Stimulated activated CD8-positive, alpha-beta memory T cell treated with anti-CD3 and anti-CD28 coated beads, Interleukin-15, amount 100 ng/mL, for 1 hour (primary cell): ENCODE measurements around the gene OLR1.
A peak's percentile ranks its signal among the peaks of the same experiment; 100 is the strongest.
"Not testable (repeated sequence)": the region's sequence is repeated elsewhere in the genome, so short reads cannot be mapped to it uniquely, and the experiment has no call there.

Experiments used
- DNase-seq: peaks from one replicate; pipeline ENCODE4 v3.0.0-alpha.2; 2020; ENCODE audit warnings: low read depth

OLR1 gene

DNA sequence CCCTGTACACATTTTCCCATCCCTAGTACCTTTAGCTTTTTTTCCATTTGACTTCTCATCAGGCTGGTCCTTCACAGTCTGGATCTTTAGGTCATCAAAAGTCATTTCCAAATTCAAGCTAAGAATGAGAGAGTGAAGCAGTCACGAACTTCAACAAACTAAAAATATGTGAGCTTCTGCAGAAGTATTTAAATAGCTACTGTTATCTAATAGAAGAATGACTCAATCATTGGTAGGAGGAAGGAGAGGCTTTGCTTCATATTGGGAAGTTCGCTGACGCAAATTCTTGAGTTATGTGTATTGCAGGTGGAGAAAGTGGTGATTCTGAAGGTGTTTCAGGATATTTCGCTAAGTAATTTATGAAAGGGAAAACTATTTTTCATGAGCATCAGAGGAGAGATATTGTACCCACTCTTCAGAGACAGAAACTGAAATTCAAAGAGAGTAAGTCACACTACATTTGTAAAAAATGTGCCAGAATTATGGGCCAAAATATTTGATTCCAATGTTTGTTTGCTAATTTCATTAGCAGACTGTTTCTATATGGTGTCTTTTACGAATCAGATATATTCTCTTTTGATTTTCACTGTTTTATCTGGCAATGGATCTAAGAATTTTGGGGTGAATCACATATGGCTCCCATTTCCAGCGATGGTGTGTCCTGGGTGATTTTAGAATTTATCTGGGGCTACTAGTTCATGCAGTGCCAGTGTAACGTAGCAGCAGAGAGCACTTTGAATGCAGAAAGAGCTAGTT is at the start of gene OLR1:
TSS of gene OLR1 (minus strand) at position 160 of the 756 bp plus-strand sequence. CDS start at position 105, 55 bp downstream.
- DNase-seq, result no peak

- no peak for DNase-seq
These were observed 48.6 kb upstream of the OLR1 start for GRCh38 chr12:10220398-10221077.

DNA sequence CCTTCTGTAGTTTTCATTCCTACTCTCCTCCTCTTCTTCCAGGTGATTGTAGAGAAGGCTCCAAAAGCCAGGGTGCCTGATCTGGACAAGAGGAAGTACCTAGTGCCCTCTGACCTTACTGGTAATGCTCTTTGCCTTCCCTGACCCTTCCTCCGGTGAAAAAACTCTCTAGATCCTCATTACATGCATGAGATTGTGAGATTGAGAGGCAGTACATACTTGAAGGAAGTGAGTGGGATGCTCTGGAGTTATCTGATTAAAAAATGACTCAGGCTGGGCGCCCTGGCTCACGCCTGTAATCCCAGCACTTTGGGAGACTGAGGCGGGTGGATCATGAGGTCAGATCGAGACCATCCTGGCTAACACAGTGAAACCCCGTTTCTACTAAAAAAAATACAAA is 46.1 kb upstream of the OLR1 start:
- no peak for DNase-seq

DNA sequence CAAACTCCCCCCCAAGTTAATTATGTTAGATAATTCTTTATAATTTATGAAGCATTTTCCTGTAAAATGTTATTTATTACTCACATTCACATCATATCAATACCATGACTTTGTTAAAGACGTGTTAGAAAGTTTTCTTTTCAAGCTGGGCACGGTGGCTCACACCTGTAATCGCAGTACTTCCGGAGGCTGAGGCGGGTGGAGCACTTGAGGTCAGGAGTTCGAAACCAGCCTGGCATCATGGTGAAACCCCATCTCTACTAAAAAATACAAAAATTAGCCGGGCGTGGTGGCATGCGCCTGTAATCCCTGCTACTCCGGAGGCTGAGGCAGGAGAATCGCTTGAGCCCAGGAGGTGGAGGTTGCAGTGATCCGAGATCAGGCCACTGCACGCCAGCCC is 44.0 kb upstream of the OLR1 start:
- not testable (repeated sequence) for DNase-seq

- no peak for DNase-seq
These were observed 43.5 kb upstream of the OLR1 start for GRCh38 chr12:10215436-10215835.

- DNase-seq, result no peak
These were observed 42.9 kb upstream of the OLR1 start for GRCh38 chr12:10214895-10215267.

DNA sequence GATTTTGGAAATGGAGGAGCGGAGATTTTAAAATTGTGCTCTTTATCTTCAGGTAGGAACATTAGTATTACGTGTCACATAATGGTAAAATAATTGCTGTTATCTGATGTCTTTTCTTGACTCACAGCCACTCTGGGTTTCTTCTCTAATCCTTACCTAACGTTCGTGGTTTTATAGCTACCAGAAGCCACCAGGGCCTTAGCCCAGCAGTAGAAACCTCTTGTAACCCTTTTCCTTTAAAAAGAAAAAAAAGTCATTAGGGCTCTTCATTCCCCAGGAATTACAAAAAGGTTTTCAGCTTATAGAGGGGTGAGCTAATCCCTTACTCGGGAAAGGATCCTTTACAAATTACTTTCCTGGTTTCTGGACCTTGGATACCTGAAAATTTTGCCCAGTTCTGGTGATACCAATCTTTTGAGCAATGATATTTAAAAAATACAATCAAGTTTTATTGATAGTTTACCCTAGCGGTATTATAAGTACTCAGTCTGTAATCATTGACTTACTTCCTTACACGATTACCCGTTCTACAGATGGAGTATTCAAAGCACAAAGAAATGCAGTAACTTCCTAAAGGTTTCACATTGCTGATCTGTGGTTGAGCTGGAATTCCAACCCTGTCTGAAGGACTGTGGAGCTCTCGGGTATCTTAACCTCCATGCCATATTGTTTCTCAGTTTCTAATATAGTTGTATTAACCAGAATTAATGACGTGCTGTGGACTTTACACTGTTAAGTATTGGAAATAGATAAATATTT is 42.4 kb upstream of the OLR1 start:
- DNase-seq, result no peak

DNA sequence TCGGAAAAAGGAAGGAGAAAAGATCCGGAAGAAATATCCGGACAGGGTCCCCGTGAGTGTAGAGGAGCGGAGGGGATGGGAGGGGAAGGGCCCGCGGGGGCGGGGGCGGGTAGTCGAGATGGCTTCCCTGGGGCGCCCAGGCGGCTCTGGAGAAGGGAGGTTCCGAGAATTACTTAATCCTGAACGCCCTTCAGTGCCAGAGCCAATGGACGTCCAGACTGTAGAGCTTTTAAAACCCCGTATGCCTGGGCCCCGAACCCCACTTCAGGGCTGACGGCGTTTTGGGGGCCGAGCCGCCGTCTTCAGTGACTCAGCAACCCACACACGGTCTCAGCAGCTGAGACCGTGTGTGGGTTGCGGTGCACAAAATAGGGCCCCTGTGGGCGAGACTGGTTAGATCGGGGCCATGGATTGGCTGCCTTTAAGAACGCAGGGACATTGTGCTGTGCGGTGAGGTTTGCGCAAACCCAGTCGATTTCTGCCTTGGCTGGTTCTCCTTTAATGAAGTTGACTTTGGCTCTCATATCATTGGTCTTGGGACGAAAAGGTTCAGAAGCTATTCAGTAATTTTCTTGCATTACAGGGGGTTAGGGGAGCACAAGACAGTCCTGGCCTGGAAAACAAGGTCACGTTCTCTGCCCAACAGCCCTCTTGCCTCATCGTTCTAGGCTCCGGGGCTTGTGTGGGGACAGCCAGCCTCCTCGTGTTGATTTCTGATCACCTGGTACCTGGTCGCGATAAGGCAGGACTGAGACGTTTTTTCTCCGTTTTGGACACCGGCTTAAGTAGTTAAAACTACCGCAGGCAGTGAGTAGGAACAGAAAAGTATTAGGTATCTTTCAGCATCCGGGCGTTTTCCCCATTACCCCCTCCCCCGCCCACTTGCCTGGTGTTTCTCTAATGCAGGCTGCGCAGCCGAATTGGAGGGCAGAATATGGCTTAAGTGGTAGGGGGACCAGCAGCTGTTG is 41.5 kb upstream of the OLR1 start:
- peak; percentile 50 for DNase-seq

DNA sequence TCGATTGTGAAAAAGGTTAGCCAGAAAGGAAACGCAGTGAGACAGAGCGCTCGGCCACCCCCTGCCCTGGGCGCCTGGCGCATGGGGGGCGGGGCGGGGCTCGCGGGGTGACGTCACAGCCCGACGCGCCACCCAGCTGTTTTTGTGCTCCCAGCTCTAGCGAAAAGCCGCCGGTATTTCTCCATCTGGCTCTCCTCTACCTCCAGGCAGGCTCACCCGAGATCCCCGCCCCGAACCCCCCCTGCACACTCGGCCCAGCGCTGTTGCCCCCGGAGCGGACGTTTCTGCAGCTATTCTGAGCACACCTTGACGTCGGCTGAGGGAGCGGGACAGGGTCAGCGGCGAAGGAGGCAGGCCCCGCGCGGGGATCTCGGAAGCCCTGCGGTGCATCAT is 40.8 kb upstream of the OLR1 start, which contains the start of gene GABARAPL1:
TSS of gene GABARAPL1 (plus strand) at position 139 of the 393 bp plus-strand sequence. CDS start at position 392, 253 bp downstream.
- DNase-seq, result peak; percentile 58

DNA sequence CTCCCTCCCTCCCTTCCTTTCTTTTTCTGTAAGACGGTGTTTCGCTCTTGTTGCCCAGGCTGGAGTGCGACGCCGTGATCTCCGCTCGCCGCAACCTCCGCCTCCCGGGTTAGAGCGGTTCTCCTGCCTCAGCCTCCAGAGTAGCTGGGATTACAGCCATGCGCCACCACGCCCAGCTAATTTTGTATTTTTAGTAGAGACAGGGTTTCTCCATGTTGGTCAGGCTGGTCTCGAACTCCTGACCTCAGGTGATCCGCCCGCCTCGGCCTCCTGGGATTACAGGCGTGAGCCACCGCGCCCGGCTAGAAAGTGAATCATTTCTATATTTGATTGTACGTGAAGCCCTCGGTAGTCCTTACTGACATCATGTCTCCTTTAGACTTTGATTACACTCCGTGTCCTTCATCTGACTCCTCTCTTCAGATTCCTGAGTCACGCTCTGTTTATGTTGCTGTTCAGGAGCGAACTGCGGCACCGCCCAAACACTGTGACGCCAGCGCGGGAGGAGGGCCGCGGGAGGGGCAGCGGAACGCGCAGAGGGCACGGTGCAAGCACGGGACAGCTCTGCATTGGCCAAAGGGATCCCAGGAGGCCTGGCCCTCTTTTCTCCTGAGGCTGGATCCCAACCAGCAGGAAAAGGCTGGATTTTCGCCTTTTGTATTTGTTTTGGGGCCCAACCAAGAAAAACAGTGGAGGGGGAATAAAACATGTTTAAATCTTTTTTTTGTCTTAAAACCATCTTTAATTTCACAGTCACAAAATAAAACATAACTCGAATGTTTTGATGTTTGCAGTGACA is 40.2 kb upstream of the OLR1 start:
- peak; percentile 66 for DNase-seq

DNA sequence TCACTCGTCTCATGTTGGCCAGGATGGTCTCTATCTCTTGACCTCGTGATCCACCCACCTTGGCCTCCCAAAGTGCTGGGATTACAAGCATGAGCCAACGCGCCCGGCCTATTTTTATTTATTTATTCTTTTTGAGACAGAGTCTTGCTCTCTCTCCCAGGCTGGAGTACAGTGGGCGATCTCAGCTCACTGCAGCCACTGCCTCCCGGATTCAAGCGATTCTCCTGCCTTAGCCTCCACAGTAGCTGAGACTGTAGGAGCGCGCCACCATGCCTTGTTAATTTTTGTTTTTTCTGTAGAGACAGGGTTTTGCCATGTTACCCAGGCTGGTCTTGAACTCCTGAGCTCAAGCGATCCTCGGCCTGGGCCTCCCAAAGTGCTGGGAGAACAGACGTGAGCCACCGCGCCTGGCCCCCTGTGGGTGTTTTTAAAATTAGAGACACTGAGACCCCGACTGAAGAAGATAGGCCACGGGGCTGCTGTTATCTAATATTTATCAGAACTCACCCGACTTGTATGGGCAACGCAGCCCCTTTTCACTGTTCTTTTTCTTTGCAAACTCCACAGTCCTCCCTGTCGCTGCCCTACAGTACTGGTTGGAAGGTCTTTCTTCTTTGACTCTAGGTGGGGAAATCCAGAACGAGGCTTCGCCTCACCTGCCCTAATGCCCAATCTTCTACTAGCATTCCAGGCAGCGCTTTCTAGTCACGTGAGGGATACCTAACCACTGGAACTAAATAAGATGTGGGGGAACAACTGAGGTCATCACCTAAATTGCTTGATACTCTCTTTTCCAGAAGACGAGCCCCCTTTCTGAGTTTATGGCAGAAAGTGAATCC is 39.4 kb upstream of the OLR1 start:
- DNase-seq, result no peak

DNA sequence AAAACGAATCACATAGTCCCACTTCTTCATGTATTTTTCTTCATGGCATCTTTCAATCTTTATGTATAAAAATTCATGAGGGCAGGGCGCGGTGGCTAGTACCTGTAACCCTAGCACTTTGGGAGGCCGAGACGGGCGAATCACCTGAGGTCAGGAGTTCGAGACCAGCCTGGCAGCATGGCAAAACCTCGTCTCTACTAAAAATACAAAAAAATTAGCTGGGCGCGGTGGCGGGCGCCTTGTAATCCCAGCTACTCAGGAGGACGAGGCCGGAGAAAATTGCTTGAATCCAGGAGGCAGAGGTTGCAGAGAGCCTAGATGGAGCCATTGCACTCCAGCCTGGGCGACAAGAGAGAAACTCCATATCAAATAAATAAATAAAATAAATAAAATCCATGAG is 38.3 kb upstream of the OLR1 start:
- DNase-seq, result no peak

DNA sequence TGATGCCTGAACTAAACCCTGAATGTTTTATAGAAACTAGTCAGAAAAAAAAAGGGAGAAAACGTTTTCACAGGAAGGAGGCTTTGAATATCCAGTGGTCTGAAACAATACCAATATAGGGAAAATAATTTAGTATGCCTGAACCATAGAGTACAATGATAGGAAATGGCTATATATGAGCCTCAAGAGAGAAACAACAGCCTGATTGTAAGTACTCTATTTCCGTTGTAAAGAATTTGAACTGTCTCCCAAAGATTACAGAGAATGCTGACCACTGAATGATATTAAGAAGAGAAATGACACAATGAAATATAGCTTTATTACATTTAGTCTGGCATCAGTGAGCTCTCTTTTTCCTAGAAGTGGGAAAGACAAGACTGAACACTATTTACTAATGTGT is 35.2 kb upstream of the OLR1 start:
- no peak for DNase-seq

DNA sequence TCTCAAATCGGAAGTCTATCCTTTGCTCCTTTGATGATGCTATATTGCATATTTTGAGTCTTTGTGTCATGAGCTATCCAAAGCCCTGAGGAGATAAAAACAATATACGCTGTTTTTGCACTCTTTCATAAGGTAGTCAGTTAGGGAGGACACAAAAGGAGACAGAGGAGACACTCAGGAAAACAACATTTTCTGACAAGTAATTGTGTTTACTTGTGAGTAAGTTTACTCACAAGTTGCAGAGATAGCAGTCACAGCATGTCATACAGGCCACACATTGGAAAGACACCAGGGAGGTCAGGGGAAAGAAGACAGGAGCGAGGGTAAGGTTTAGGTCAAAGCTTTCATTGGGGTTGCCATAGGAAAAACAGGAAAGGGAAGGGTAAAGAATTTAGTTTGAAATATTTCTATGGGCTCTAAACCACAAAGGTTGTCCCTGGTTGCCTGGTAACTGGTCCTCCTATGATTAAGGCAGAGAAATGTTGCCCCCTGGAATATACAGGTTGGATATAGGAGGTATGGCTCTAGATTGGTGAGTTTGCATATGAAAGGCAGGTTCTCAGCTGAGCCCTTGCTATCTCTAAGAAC is 33.4 kb upstream of the OLR1 start:
- no peak for DNase-seq

- DNase-seq, result not testable (repeated sequence)
These were observed 32.6 kb upstream of the OLR1 start for GRCh38 chr12:10204495-10204894.

- no peak for DNase-seq
These were observed 25.9 kb upstream of the OLR1 start for GRCh38 chr12:10197879-10198278.

DNA sequence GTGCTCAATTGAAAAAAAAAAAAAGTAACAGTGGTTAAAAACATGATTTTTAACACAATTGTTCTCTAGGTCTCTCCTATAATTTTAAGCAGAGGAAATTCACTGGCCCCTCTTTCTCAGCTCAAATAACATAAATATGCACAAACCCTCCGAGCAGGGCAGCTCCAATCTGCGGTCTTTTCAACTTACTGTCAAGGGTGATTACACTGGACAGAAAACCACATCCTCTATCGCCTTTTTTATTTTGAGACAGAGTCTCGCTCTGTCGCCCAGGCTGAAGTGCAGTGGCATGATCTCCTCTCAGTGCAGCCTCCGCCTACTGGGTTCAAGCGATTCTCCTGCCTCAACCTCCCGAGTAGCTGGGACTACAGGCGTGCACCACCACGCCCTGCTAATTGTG is 24.3 kb upstream of the OLR1 start:
- no peak for DNase-seq

DNA sequence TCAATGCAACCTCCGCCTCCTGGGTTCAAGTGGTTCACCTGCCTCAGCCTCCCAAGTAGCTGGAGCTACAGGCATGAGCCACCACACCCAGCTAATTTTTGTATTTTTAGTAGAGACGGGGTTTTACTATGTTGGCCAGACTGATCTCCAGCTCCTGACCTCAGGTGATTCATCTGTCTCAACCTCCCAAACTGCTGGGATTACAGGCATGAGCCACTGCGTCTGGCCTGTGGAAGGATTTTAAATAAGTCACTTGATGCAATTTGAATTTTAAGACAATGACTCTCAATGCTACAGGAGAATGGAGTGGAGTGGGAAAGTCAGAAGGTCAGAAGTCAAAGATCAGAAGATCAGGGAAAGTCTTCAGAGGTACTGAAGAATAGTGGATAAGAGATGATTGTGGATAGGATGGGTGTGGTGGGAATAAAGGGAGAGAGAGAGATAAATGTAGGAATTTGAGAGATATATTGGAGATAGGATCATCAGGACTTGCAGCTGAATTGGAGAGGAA is 22.3 kb upstream of the OLR1 start:
- no peak for DNase-seq

DNA sequence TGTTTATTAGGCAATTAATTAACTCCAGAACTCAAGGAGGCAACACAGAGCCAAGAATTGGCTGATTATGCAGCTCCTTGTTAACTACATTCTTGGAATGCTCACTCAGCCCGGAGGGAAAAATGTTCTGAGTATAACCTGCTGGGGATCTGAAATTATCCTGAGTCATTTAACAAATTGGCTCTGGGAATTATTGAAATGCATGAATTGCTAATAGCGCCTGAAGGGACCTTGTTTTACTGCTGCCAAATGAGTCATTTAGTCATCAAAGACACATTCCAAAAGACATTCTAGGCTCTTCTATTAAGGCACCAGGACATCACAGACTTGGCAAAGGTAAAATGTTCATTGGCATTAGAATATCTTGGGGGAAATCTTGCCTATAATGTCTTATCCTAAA is 19.9 kb upstream of the OLR1 start:
- no peak for DNase-seq
